Neural cell (in vitro differentiated cells): ENCODE results near the gene TIAM2. TPM values are rescaled to one million over a fixed set of nuclear protein-coding genes. Genes with fewer than 3 reads are reported as not detected.

Experiments used
- H2AFZ ChIP-seq: fragments of 200-600, 300-800 bp; sonication (generic), shearing (Covaris generic); 2 replicates; pipeline ENCODE4 v1.6.0; 2014; ENCODE audit warnings: low read depth, mild to moderate bottlenecking, antibody characterized with exemption, low read length, moderate library complexity
- H3F3A ChIP-seq: fragments of 200-600 bp; shearing (Covaris generic); 2 replicates; pipeline ENCODE4 v1.6.1; 2016; ENCODE audit warnings: mild to moderate bottlenecking, moderate library complexity, mixed read lengths, antibody characterized with exemption, low read length; ENCODE audit not compliant: insufficient read depth, poor library complexity, severe bottlenecking
- H3K27ac ChIP-seq: fragments of 200-600, 300-800 bp; sonication (generic), shearing (Covaris generic); 2 replicates; pipeline ENCODE4 v1.5.1; 2014; ENCODE audit warnings: mild to moderate bottlenecking, low read length, moderate library complexity
- H3K27me3 ChIP-seq: fragments of 300-800, 200-600 bp; sonication (generic), shearing (Covaris generic); 2 replicates; pipeline ENCODE4 v1.6.0; 2014; ENCODE audit warnings: mild to moderate bottlenecking, low read depth, low read length, moderate library complexity; ENCODE audit not compliant: insufficient read depth
- H3K36me3 ChIP-seq: fragments of 300-800, 200-600 bp; sonication (generic), shearing (Covaris generic); 2 replicates; pipeline ENCODE4 v1.5.1; 2014; ENCODE audit warnings: mild to moderate bottlenecking, antibody characterized with exemption, low read length, moderate library complexity; ENCODE audit not compliant: insufficient read depth
- H3K4me2 ChIP-seq: fragments of 300-800, 200-600 bp; sonication (generic), shearing (Covaris generic); 2 replicates; pipeline ENCODE4 v1.6.0; 2014; ENCODE audit warnings: mild to moderate bottlenecking, low read length
- H3K4me3 ChIP-seq: fragments of 300-800, 200-600 bp; sonication (generic), shearing (Covaris generic); 2 replicates; pipeline ENCODE4 v1.5.1; 2014; ENCODE audit warnings: mild to moderate bottlenecking, low read length, moderate library complexity
- H3K79me2 ChIP-seq: fragments of 200-600 bp; shearing (Covaris generic); replicated peaks from 2 replicates; pipeline ENCODE4 v1.6.0; 2014; ENCODE audit warnings: mild to moderate bottlenecking, low read length, moderate library complexity; ENCODE audit not compliant: insufficient read depth
- H3K9ac ChIP-seq: fragments of 300-800, 200-600 bp; sonication (generic), shearing (Covaris generic); 2 replicates; pipeline ENCODE4 v1.6.1; 2016; ENCODE audit warnings: mild to moderate bottlenecking, low read length, mixed read lengths
- H3K9me2 ChIP-seq: fragments of 200-600 bp; shearing (Covaris generic); 2 replicates; pipeline ENCODE4 v1.6.1; 2016; ENCODE audit warnings: mild to moderate bottlenecking, low read length, mixed read lengths; ENCODE audit not compliant: insufficient read depth
- H3K9me3 ChIP-seq: fragments of 200-600, 300-800 bp; sonication (generic), shearing (Covaris generic); 2 replicates; pipeline ENCODE4 v1.6.1; 2016; ENCODE audit warnings: mild to moderate bottlenecking, mixed run types, low read length, moderate library complexity, mixed read lengths
- H4K20me1 ChIP-seq: fragments of 200-600 bp; shearing (Covaris generic); 2 replicates; pipeline ENCODE4 v1.6.1; 2016; ENCODE audit warnings: mild to moderate bottlenecking, mixed run types; ENCODE audit not compliant: insufficient read depth
- EP300 ChIP-seq: fragments of 450-650 bp; conservative IDR thresholded peaks from 2 replicates; pipeline ENCODE4 v1.6.1; 2014; ENCODE audit warnings: antibody characterized with exemption, mild to moderate bottlenecking, moderate library complexity; ENCODE audit not compliant: poor library complexity, severe bottlenecking
- EZH2 ChIP-seq: fragments of 200-600, 300-800 bp; shearing (Covaris generic), sonication (generic); IDR thresholded peaks from 2 replicates; pipeline ENCODE4 v1.6.1; 2014; ENCODE audit warnings: antibody characterized with exemption, low read length, borderline replicate concordance, mild to moderate bottlenecking; ENCODE audit not compliant: insufficient read depth, poor library complexity, severe bottlenecking
- MXI1 ChIP-seq: fragments of 450-650 bp; conservative IDR thresholded peaks from 2 replicates; pipeline ENCODE4 v1.6.1; 2014; ENCODE audit warnings: antibody characterized with exemption, mild to moderate bottlenecking; ENCODE audit not compliant: poor library complexity, severe bottlenecking
- POLR2AphosphoS5 ChIP-seq: IDR thresholded peaks from 2 replicates; pipeline ENCODE4 v1.6.1; 2012
- RAD21 ChIP-seq: fragments of 450-650 bp; conservative IDR thresholded peaks from 2 replicates; pipeline ENCODE4 v1.6.1; 2014; ENCODE audit warnings: antibody characterized with exemption, mild to moderate bottlenecking, moderate library complexity
- SMC3 ChIP-seq: fragments of 450-650 bp; conservative IDR thresholded peaks from 2 replicates; pipeline ENCODE4 v1.6.1; 2014; ENCODE audit warnings: antibody characterized with exemption, mild to moderate bottlenecking, moderate library complexity; ENCODE audit not compliant: poor library complexity
- TAF1 ChIP-seq: IDR thresholded peaks from 2 replicates; pipeline ENCODE4 v1.6.1; 2012; ENCODE audit warnings: low read depth
- polyA plus RNA-seq: library from polyadenylated mRNA; depleted of rRNA; stranded (reverse); fragments of >200 nt; gene quantifications from 2 replicates; pipeline ENCODE4 v1.2.3, GENCODE V29; 2014
- TF ChIP-seq, protein P1 (sequence below): IDR thresholded peaks from 2 replicates; pipeline ENCODE4 v1.6.1; 2012; ENCODE audit warnings: borderline replicate concordance
- TF ChIP-seq, protein P2 (sequence below): fragments of 450-650 bp; IDR thresholded peaks from 2 replicates; pipeline ENCODE4 v1.5.1; 2014; ENCODE audit warnings: antibody characterized with exemption, mild to moderate bottlenecking, moderate library complexity; ENCODE audit not compliant: poor library complexity, severe bottlenecking

The TIAM2 gene
- polyA plus RNA-seq, 1 donor from 2014 or later = 73.3 TPM

DNA sequence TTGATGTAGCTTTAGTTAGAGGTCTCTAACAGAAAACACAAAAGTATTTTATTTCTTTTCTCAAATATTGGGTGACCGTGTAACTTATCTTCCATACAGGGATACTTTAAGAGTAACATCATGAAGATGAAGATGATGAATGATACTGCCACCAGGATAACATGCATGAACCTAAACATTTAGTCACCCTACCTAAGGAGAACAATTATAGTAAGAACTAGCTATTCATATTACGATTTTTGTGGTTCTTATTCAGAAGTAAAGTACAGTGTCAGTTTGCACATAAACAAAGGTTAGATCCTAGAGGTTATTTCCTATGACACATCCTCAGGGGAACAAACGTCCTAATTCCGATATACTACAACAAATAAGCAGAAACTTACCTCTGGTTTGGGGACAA lies 289.7 kb downstream of the TIAM2 start:
- no peak overlapping the region for H3K4me2 ChIP-seq
- H3K27me3 ChIP-seq = no peaks in the 10 kb centered on the region
- H2AFZ ChIP-seq = no peak overlapping the region
- no peak overlapping the region for H3K27ac ChIP-seq
- H3K36me3 ChIP-seq = no peaks in the 10 kb centered on the region
- H3K9me3 ChIP-seq = no peaks in the 10 kb centered on the region
- no peak for TF ChIP-seq MXI1
- TF ChIP-seq TAF1 = no peak
- TF ChIP-seq, protein P1, sequence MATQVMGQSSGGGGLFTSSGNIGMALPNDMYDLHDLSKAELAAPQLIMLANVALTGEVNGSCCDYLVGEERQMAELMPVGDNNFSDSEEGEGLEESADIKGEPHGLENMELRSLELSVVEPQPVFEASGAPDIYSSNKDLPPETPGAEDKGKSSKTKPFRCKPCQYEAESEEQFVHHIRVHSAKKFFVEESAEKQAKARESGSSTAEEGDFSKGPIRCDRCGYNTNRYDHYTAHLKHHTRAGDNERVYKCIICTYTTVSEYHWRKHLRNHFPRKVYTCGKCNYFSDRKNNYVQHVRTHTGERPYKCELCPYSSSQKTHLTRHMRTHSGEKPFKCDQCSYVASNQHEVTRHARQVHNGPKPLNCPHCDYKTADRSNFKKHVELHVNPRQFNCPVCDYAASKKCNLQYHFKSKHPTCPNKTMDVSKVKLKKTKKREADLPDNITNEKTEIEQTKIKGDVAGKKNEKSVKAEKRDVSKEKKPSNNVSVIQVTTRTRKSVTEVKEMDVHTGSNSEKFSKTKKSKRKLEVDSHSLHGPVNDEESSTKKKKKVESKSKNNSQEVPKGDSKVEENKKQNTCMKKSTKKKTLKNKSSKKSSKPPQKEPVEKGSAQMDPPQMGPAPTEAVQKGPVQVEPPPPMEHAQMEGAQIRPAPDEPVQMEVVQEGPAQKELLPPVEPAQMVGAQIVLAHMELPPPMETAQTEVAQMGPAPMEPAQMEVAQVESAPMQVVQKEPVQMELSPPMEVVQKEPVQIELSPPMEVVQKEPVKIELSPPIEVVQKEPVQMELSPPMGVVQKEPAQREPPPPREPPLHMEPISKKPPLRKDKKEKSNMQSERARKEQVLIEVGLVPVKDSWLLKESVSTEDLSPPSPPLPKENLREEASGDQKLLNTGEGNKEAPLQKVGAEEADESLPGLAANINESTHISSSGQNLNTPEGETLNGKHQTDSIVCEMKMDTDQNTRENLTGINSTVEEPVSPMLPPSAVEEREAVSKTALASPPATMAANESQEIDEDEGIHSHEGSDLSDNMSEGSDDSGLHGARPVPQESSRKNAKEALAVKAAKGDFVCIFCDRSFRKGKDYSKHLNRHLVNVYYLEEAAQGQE = no peak
- no peak for TF ChIP-seq POLR2AphosphoS5
- TF ChIP-seq RAD21 = no peak
- TF ChIP-seq, protein P2, sequence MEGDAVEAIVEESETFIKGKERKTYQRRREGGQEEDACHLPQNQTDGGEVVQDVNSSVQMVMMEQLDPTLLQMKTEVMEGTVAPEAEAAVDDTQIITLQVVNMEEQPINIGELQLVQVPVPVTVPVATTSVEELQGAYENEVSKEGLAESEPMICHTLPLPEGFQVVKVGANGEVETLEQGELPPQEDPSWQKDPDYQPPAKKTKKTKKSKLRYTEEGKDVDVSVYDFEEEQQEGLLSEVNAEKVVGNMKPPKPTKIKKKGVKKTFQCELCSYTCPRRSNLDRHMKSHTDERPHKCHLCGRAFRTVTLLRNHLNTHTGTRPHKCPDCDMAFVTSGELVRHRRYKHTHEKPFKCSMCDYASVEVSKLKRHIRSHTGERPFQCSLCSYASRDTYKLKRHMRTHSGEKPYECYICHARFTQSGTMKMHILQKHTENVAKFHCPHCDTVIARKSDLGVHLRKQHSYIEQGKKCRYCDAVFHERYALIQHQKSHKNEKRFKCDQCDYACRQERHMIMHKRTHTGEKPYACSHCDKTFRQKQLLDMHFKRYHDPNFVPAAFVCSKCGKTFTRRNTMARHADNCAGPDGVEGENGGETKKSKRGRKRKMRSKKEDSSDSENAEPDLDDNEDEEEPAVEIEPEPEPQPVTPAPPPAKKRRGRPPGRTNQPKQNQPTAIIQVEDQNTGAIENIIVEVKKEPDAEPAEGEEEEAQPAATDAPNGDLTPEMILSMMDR = no peak
- TF ChIP-seq EZH2 = no peak
- TF ChIP-seq EP300 = no peak
- no peak for TF ChIP-seq SMC3
- no peak overlapping the region for H3K4me3 ChIP-seq
- no peak overlapping the region for H3K9ac ChIP-seq
- H3F3A ChIP-seq = no peaks in the 10 kb centered on the region
- H3K79me2 ChIP-seq = no peaks in the 10 kb centered on the region
- H3K9me2 ChIP-seq = no peaks in the 10 kb centered on the region
- H4K20me1 ChIP-seq = no peaks in the 10 kb centered on the region

DNA sequence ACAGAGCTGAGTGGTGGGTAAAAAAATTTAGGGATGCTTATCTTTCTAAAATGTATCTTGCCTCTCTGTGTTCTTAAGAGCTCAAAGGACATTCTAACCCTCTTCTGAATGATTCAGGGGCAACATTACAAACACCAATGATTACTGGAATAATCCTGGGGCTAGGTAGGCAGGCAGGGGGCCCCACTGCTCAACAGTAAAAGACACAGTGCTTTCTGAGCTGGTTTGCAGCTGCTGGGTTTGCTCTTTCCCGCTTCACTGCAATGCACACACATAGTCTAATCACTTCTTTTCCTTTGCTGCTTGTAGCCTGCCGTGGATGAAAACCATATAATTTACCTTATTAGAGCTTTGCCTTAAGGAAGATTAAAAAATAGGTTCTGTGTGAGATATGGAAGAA lies 292.6 kb downstream of the TIAM2 start:
- Histone ChIP-seq H3K9ac (no peak overlapping the region), H3K27ac (no peak overlapping the region), H4K20me1 (no peaks in the 10 kb centered on the region)

More for the DNA sequence above, 292.6 kb downstream of the TIAM2 start:
- Histone ChIP-seq H3K9me2 (no peaks in the 10 kb centered on the region), H3K36me3 (no peaks in the 10 kb centered on the region), H3K4me3 (no peak overlapping the region), H3F3A (no peaks in the 10 kb centered on the region), H3K9me3 (no peaks in the 10 kb centered on the region), H3K4me2 (no peak overlapping the region), H3K79me2 (no peaks in the 10 kb centered on the region), H3K27me3 (no peaks in the 10 kb centered on the region), H2AFZ (no peak overlapping the region)
- TF ChIP-seq TAF1 (no peak), POLR2AphosphoS5 (no peak), RAD21 (peak; percentile 14)
- TF ChIP-seq, protein P1 = no peak
